Measurements from ENCODE around the gene NUBPL. TPM values are rescaled to one million over a fixed set of nuclear protein-coding genes. Genes with fewer than 3 reads are reported as not detected.
"Not testable (repeated sequence)": the region's sequence is repeated elsewhere in the genome, so short reads cannot be mapped to it uniquely, and the experiment has no call there.

NUBPL gene
- total RNA-seq, 1 experiment from 2014 or later: 17.2 TPM

GRCh38 chr14:31792726-31793125 lies 231.5 kb downstream of the NUBPL start:
- no peak for DNase-seq (ENCODE audit: extremely low read depth, low read depth)

GRCh38 chr14:31797946-31798345 lies 236.7 kb downstream of the NUBPL start:
- DNase-seq (ENCODE audit: extremely low read depth, low read depth): not testable (repeated sequence)

GRCh38 chr14:31802838-31803237 lies 241.6 kb downstream of the NUBPL start:
- DNase-seq (ENCODE audit: extremely low read depth, low read depth): no peak

- no peak for DNase-seq (ENCODE audit: extremely low read depth, low read depth)
Observed at GRCh38 chr14:31806249-31806648, 245.0 kb downstream of the NUBPL start.

- DNase-seq (ENCODE audit: extremely low read depth, low read depth): not testable (repeated sequence)
Observed at GRCh38 chr14:31811693-31812628, 250.8 kb downstream of the NUBPL start.

- DNase-seq (ENCODE audit: extremely low read depth, low read depth): not testable (repeated sequence)
Observed at GRCh38 chr14:31813724-31814490, 252.7 kb downstream of the NUBPL start.

- no peak for DNase-seq (ENCODE audit: extremely low read depth, low read depth)
Observed at GRCh38 chr14:31819281-31819680, 258.1 kb downstream of the NUBPL start.

GRCh38 chr14:31825459-31825858 lies 264.3 kb downstream of the NUBPL start:
- DNase-seq (ENCODE audit: extremely low read depth, low read depth): no peak

GRCh38 chr14:31827325-31827724 lies 266.1 kb downstream of the NUBPL start:
- DNase-seq (ENCODE audit: extremely low read depth, low read depth): no peak

GRCh38 chr14:31828946-31829868 lies 268.0 kb downstream of the NUBPL start:
- no peak for DNase-seq (ENCODE audit: extremely low read depth, low read depth)

- DNase-seq (ENCODE audit: extremely low read depth, low read depth): no peak
Observed at GRCh38 chr14:31834616-31835015, 273.4 kb downstream of the NUBPL start.

GRCh38 chr14:31835049-31835448 lies 273.8 kb downstream of the NUBPL start:
- no peak for DNase-seq (ENCODE audit: extremely low read depth, low read depth)

GRCh38 chr14:31837031-31837430 lies 275.8 kb downstream of the NUBPL start:
- no peak for DNase-seq (ENCODE audit: extremely low read depth, low read depth)

GRCh38 chr14:31842899-31843298 lies 281.7 kb downstream of the NUBPL start:
- no peak for DNase-seq (ENCODE audit: extremely low read depth, low read depth)

- no peak for DNase-seq (ENCODE audit: extremely low read depth, low read depth)
Observed at GRCh38 chr14:31843361-31844091, 282.3 kb downstream of the NUBPL start.

- no peak for DNase-seq (ENCODE audit: extremely low read depth, low read depth)
Observed at GRCh38 chr14:31854508-31855075, 293.4 kb downstream of the NUBPL start.

GRCh38 chr14:31855262-31855661 lies 294.1 kb downstream of the NUBPL start:
- no peak for DNase-seq (ENCODE audit: extremely low read depth, low read depth)

- not testable (repeated sequence) for DNase-seq (ENCODE audit: extremely low read depth, low read depth)
Observed at GRCh38 chr14:31856003-31856402, 294.8 kb downstream of the NUBPL start.

GRCh38 chr14:31858868-31859267 lies 297.7 kb downstream of the NUBPL start:
- DNase-seq (ENCODE audit: extremely low read depth, low read depth): no peak

Data from NCI-H460 (cell line).